ENCODE measurements around the gene ATRNL1. TPM values are rescaled to one million over a fixed set of nuclear protein-coding genes. Genes with fewer than 3 reads are reported as not detected.

The ATRNL1 gene
- total and polyA plus RNA-seq, 2 of the 8 experiments (the other 6 are each of a cell fraction or from before 2014, with no cell fraction given), result 5.1 to 17.6 TPM

DNA sequence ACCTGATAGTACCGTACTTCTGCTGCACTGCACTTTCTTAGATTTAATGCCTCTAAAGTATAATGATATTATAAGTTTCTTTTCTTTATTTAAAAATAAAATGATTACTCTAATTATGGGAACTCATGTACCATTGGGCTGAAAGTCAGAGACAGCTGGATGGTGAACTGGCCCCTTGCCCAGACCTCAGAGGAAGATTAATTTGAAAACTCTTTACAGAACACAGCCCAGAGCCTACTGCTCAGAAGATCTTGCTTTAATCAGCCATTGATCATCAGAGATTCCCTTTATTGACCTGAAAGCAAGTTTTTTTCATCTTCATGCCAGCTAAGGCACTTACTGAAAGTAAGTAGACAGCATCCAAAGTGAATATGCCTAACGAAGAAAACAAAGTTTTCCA lies 838.1 kb downstream of the ATRNL1 start (continued):
- TF ChIP-seq, protein P1, sequence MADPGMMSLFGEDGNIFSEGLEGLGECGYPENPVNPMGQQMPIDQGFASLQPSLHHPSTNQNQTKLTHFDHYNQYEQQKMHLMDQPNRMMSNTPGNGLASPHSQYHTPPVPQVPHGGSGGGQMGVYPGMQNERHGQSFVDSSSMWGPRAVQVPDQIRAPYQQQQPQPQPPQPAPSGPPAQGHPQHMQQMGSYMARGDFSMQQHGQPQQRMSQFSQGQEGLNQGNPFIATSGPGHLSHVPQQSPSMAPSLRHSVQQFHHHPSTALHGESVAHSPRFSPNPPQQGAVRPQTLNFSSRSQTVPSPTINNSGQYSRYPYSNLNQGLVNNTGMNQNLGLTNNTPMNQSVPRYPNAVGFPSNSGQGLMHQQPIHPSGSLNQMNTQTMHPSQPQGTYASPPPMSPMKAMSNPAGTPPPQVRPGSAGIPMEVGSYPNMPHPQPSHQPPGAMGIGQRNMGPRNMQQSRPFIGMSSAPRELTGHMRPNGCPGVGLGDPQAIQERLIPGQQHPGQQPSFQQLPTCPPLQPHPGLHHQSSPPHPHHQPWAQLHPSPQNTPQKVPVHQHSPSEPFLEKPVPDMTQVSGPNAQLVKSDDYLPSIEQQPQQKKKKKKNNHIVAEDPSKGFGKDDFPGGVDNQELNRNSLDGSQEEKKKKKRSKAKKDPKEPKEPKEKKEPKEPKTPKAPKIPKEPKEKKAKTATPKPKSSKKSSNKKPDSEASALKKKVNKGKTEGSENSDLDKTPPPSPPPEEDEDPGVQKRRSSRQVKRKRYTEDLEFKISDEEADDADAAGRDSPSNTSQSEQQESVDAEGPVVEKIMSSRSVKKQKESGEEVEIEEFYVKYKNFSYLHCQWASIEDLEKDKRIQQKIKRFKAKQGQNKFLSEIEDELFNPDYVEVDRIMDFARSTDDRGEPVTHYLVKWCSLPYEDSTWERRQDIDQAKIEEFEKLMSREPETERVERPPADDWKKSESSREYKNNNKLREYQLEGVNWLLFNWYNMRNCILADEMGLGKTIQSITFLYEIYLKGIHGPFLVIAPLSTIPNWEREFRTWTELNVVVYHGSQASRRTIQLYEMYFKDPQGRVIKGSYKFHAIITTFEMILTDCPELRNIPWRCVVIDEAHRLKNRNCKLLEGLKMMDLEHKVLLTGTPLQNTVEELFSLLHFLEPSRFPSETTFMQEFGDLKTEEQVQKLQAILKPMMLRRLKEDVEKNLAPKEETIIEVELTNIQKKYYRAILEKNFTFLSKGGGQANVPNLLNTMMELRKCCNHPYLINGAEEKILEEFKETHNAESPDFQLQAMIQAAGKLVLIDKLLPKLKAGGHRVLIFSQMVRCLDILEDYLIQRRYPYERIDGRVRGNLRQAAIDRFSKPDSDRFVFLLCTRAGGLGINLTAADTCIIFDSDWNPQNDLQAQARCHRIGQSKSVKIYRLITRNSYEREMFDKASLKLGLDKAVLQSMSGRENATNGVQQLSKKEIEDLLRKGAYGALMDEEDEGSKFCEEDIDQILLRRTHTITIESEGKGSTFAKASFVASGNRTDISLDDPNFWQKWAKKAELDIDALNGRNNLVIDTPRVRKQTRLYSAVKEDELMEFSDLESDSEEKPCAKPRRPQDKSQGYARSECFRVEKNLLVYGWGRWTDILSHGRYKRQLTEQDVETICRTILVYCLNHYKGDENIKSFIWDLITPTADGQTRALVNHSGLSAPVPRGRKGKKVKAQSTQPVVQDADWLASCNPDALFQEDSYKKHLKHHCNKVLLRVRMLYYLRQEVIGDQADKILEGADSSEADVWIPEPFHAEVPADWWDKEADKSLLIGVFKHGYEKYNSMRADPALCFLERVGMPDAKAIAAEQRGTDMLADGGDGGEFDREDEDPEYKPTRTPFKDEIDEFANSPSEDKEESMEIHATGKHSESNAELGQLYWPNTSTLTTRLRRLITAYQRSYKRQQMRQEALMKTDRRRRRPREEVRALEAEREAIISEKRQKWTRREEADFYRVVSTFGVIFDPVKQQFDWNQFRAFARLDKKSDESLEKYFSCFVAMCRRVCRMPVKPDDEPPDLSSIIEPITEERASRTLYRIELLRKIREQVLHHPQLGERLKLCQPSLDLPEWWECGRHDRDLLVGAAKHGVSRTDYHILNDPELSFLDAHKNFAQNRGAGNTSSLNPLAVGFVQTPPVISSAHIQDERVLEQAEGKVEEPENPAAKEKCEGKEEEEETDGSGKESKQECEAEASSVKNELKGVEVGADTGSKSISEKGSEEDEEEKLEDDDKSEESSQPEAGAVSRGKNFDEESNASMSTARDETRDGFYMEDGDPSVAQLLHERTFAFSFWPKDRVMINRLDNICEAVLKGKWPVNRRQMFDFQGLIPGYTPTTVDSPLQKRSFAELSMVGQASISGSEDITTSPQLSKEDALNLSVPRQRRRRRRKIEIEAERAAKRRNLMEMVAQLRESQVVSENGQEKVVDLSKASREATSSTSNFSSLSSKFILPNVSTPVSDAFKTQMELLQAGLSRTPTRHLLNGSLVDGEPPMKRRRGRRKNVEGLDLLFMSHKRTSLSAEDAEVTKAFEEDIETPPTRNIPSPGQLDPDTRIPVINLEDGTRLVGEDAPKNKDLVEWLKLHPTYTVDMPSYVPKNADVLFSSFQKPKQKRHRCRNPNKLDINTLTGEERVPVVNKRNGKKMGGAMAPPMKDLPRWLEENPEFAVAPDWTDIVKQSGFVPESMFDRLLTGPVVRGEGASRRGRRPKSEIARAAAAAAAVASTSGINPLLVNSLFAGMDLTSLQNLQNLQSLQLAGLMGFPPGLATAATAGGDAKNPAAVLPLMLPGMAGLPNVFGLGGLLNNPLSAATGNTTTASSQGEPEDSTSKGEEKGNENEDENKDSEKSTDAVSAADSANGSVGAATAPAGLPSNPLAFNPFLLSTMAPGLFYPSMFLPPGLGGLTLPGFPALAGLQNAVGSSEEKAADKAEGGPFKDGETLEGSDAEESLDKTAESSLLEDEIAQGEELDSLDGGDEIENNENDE (IDR thresholded peaks at IDR 0.05; ENCODE audit: insufficient replicate concordance, low read length), result no peak
- TF ChIP-seq RNF2 (IDR thresholded peaks at IDR 0.05; ENCODE audit: borderline replicate concordance, low read depth, low read length, missing control alignments, poor library complexity, severe bottlenecking) (no peak), CREB1 (IDR thresholded peaks at IDR 0.05) (no peak), CTBP2 (IDR thresholded peaks at IDR 0.05; ENCODE audit: borderline replicate concordance, insufficient read depth, insufficient read length, low read length) (no peak), FOSL1 (IDR thresholded peaks at IDR 0.05; ENCODE audit: insufficient read depth, low read depth, low read length) (no peak), TAF1 (IDR thresholded peaks at IDR 0.05; ENCODE audit: low read depth, low read length) (no peak), ZNF274 (IDR thresholded peaks at IDR 0.05; ENCODE audit: borderline replicate concordance, extremely low read depth, low read length) (no peak), RBBP5 (IDR thresholded peaks at IDR 0.05; ENCODE audit: borderline replicate concordance, low read depth, low read length) (no peak), ASH2L (IDR thresholded peaks at IDR 0.05; ENCODE audit: low read length) (no peak), BRCA1 (IDR thresholded peaks at IDR 0.05; ENCODE audit: low read depth, low read length) (no peak), CHD2 (IDR thresholded peaks at IDR 0.05; ENCODE audit: low read length) (no peak)

Measured in H1 (cell line).